LNCaP clone FGC (cell line): ENCODE data around the gene KDM2B.

ENCODE experiments used
- DNase-seq: peaks from one replicate; pipeline ENCODE4 v3.0.0-alpha.2; 2011; ENCODE audit warnings: low read depth
- H3K4me3 ChIP-seq: 2 replicates; pipeline ENCODE4 v1.5.1; 2011; ENCODE audit warnings: mild to moderate bottlenecking, low read depth, low read length, control low read depth
- TF ChIP-seq, protein P1 (sequence below): IDR thresholded peaks from 2 replicates; pipeline ENCODE4 v1.5.1; 2012; ENCODE audit warnings: mild to moderate bottlenecking; ENCODE audit not compliant: control insufficient read depth, insufficient read depth; ENCODE audit errors: extremely low read depth

Gene KDM2B

DNA sequence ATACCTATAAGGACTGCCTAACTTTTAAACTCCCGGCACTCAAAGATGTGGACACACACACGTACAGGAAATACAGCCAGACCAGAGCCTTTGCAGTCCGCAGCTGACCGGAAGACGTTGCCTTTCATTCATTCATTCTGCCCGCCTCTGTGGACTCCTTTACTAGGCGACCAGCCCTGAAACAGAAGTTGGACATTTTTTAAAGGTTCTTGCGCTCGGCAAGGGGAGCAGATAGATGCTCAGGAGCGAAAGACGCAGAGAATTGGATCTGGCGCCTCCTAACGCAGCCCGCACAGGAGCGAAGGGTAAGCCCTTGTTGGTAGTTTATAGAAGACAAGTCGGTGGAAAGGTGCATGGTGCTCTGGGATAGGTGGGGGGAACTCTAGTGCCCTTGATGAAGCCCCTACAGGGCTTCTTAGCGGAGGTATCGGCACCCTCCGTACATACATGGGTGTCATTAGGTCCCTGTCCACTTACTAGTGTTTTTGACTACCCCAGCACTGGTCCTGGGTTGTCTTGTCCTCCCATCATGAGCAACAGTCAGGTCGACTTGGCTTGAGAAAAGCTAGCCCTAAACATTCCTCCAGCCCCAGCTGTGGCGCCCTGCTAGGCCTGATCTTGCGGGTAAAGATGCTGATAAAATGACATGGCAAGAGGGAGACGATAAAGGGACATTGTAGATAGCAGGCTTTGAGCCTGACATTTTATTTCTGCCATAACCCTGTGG, at the start of gene KDM2B:
Gene KDM2B (minus strand): TSS at position 65 of the 727 bp plus-strand sequence. CDS start 112 bp downstream, outside the sequence.
- no peak for DNase-seq
- peak within 1 kb of the TSS; percentile 70 for H3K4me3 ChIP-seq
- TF ChIP-seq, protein P1, sequence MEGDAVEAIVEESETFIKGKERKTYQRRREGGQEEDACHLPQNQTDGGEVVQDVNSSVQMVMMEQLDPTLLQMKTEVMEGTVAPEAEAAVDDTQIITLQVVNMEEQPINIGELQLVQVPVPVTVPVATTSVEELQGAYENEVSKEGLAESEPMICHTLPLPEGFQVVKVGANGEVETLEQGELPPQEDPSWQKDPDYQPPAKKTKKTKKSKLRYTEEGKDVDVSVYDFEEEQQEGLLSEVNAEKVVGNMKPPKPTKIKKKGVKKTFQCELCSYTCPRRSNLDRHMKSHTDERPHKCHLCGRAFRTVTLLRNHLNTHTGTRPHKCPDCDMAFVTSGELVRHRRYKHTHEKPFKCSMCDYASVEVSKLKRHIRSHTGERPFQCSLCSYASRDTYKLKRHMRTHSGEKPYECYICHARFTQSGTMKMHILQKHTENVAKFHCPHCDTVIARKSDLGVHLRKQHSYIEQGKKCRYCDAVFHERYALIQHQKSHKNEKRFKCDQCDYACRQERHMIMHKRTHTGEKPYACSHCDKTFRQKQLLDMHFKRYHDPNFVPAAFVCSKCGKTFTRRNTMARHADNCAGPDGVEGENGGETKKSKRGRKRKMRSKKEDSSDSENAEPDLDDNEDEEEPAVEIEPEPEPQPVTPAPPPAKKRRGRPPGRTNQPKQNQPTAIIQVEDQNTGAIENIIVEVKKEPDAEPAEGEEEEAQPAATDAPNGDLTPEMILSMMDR: no peak

DNA sequence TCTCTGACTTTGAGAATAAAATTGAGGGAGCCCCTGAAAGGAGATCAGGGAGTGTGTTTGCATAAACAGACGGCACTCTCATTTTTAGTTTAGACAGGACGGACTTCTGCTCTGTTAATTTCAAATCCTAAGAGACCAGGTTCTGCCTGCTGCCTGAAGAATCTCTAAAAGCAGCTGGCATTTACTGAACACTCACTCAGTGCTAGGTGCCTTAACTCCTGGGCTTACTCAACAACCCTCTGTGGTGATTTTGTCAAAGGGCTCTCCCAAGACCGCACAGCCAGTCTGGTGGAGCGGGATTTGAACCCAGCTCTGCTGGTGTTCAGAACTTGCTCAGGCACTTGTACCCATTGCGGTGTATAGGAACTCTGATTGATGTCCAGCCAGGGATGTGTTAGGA, 47.7 kb upstream of the KDM2B start:
- DNase-seq: no peak
- no peak overlapping the region for H3K4me3 ChIP-seq
- TF ChIP-seq, protein P1: no peak

DNA sequence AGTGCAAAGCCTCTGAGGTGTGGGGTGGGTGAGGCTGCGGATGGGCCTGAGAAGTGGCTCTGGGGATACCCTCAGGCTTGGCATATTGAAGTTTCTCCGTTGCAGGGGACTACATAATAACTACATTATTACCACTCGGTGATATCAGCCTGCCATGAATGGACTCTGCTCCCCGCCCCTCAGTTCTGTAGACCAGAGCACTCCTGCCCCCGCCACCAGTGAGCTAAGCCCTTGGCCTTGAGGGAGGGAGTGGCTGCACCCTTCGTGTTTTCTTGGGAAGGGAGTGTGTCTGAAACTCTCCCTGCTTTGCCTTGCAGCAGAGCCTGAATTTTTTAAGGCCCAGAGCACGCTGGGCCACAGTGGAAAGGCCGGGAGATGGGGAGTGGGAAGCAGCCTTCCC, 47.2 kb upstream of the KDM2B start:
- DNase-seq: no peak
- H3K4me3 ChIP-seq: peak overlapping the region; percentile 58
- TF ChIP-seq, protein P1: no peak

DNA sequence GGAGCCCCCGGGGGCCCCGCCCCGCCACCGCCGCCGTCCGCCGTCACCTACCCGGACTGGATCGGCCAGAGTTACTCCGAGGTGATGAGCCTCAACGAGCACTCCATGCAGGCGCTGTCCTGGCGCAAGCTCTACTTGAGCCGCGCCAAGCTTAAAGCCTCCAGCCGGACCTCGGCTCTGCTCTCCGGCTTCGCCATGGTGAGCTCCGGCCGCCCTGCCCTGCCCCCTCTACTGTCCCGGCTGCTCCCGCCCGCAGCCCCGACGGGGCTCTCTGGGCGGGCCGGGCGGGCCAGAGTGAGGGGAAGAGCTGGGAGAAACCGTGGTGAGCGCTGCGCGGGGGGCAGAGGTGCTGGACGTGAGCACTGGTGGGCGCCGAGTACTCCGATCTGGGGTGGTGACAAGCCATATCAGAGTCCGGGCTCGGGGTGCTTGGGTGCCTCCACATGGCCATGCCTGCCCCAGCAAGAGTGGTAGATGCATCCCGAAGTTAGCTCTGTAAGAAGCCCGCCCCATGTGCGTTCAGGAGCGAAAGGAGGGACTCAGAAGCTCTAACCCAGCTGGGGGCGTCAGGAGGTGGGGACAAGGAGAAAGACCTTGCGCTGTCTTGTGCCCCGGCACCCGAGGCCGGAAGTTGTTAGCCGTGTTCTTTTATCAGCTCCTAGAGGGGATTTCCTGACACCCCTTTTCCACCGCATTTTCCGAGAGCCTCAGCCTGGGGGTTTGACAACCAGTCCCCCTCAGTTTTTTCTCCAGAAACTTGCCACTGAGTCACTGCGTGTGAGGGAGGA, 46.2 kb upstream of the KDM2B start:
- TF ChIP-seq, protein P1: peak; percentile 26; the same call in 1 of the 2 replicates
- peak overlapping the region; percentile 58 for H3K4me3 ChIP-seq
- no peak for DNase-seq

DNA sequence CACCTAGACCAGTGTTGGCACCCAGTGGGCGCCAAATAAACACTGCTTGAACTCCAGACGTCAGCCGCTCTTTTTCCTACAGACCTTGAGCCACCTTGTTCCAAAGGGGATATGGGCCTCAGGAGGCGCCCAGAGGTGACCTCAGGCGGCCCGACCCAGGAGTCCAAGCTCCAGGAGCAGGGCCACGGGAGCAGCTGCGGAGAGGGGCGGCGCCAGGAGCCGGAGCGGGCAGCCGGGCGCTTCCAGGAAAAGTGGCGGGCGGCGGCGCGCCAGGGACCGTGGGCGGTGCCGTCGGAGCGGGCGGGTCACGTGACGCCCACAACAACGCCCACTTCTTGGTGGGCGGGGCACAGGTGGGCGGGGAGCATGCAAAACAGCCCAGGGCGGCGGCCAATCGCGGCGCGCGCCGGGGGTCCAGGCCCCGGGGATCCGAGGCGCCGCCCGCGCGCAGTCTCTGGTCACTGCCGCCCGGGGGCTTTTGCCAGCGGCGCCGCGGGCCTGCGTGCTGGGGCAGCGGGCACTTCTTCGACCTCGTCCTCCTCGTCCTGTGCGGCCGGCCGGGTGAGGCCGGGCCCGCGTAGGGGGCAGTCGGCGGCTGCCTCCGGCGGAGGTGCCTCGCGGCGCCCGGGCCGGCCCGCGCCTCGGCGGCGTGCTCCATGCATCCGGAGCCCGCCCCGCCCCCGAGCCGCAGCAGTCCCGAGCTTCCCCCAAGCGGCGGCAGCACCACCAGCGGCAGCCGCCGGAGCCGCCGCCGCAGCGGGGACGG, 45.4 kb upstream of the KDM2B start, which contains the start of gene ORAI1:
Gene ORAI1 (plus strand): TSS at position 444 of the 766 bp plus-strand sequence.
- peak; percentile 64 for DNase-seq
- TF ChIP-seq, protein P1: peak; percentile 22; the same call in 1 of the 2 replicates
- peak within 1 kb of the TSS; percentile 58 for H3K4me3 ChIP-seq

DNA sequence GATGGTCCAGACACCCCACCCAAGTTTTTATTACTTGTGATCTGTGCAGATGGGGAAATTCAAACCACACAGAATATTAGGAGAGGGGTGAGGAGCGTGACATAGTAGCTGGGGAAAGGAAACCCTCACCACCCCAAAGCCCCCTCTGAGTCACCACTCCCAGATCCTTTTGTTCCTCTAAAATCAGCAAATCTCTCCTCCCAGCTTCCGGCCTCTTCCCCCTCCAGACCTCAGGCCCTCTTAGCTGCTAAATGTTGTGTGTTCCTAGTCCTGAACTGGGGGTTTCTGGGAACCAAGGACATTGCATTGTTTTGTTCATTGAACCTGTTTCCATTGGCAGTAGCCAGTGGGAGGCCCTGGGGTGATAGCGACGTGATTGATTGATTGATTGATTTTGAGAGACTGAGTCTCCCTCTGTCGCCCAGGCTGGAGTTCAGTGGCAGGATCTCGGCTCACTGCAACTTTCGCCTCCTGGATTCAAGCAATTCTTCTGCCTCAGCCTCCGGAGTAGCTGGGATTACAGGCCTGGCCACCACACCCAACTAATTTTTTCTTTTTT, 39.6 kb upstream of the KDM2B start:
- DNase-seq: no peak
- TF ChIP-seq, protein P1: no peak
- no peak overlapping the region for H3K4me3 ChIP-seq
